ENCODE measurements around the gene OR52J3. TPM values are rescaled to one million over a fixed set of nuclear protein-coding genes. Genes with fewer than 3 reads are reported as not detected.

The OR52J3 gene
- total RNA-seq, 1 donor: not detected

- no peak for TF ChIP-seq CTCF (IDR thresholded peaks at IDR 0.05; ENCODE audit: insufficient read depth, low read length)
- H3K4me3 ChIP-seq (ENCODE audit: low read depth, low read length): no peak overlapping the region
- DNase-seq (ENCODE audit: low read depth): no peak
Observed at GRCh38 chr11:5090668-5091067, 44.3 kb downstream of the OR52J3 start.

- no peak overlapping the region for H3K4me3 ChIP-seq (ENCODE audit: low read depth, low read length)
- DNase-seq (ENCODE audit: low read depth): no peak
- no peak for TF ChIP-seq CTCF (IDR thresholded peaks at IDR 0.05; ENCODE audit: insufficient read depth, low read length)
Observed at GRCh38 chr11:5092821-5093585, 46.7 kb downstream of the OR52J3 start.

GRCh38 chr11:5096011-5096410, 49.7 kb downstream of the OR52J3 start:
- no peak overlapping the region for H3K4me3 ChIP-seq (ENCODE audit: low read depth, low read length)
- no peak for TF ChIP-seq CTCF (IDR thresholded peaks at IDR 0.05; ENCODE audit: insufficient read depth, low read length)
- DNase-seq (ENCODE audit: low read depth): no peak

Other genes starting within 250 kb of the OR52J3 start
- gene OR52R1, start 242.1 kb upstream of the OR52J3 start, total RNA-seq (ENCODE audit: low replicate concordance): not detected in 2 replicates
- not detected in 2 replicates for gene OR51F2, start 225.2 kb upstream of the OR52J3 start, total RNA-seq (ENCODE audit: low replicate concordance)
- not detected in 2 replicates for gene OR51S1, start 197.3 kb upstream of the OR52J3 start, total RNA-seq (ENCODE audit: low replicate concordance)
- gene OR51T1, start 164.6 kb upstream of the OR52J3 start, total RNA-seq (ENCODE audit: low replicate concordance): not detected in 2 replicates
- gene OR51A7, start 142.7 kb upstream of the OR52J3 start, total RNA-seq (ENCODE audit: low replicate concordance): not detected in 2 replicates
- gene OR51G2, start 127.2 kb upstream of the OR52J3 start, total RNA-seq (ENCODE audit: low replicate concordance): not detected in 2 replicates
- not detected in 2 replicates for gene OR51G1, start 122.2 kb upstream of the OR52J3 start, total RNA-seq (ENCODE audit: low replicate concordance)
- not detected in 2 replicates for gene OR51A4, start 98.9 kb upstream of the OR52J3 start, total RNA-seq (ENCODE audit: low replicate concordance)
- not detected in 2 replicates for gene OR51A2, start 90.8 kb upstream of the OR52J3 start, total RNA-seq (ENCODE audit: low replicate concordance)
- gene OR51L1, start 51.7 kb upstream of the OR52J3 start, total RNA-seq (ENCODE audit: low replicate concordance): 0.33 TPM in 1 of 2 replicates, not detected in the other
- gene OR52E2, start 13.1 kb downstream of the OR52J3 start, total RNA-seq (ENCODE audit: low replicate concordance): not detected in 2 replicates
- not detected in 2 replicates for gene OR52E1, start 23.0 kb downstream of the OR52J3 start, total RNA-seq (ENCODE audit: low replicate concordance)
- not detected in 2 replicates for gene OR52A5, start 91.8 kb downstream of the OR52J3 start, total RNA-seq (ENCODE audit: low replicate concordance)
- gene OR52A1, start 108.2 kb downstream of the OR52J3 start, total RNA-seq (ENCODE audit: low replicate concordance): not detected in 2 replicates
- not detected in 2 replicates for gene OR51V1, start 154.2 kb downstream of the OR52J3 start, total RNA-seq (ENCODE audit: low replicate concordance)
- gene HBB, start 180.5 kb downstream of the OR52J3 start, total RNA-seq (ENCODE audit: low replicate concordance): not detected in 2 replicates
- gene HBD, start 188.0 kb downstream of the OR52J3 start, total RNA-seq (ENCODE audit: low replicate concordance): 4.8 TPM in 1 of 2 replicates, not detected in the other
- gene HBG1, start 203.3 kb downstream of the OR52J3 start, total RNA-seq (ENCODE audit: low replicate concordance): not detected in 2 replicates
- gene HBG2, start 208.3 kb downstream of the OR52J3 start, total RNA-seq (ENCODE audit: low replicate concordance): not detected in 2 replicates
- not detected in 2 replicates for gene HBE1, start 223.4 kb downstream of the OR52J3 start, total RNA-seq (ENCODE audit: low replicate concordance)

All from fibroblast of the aortic adventitia (primary cell).